ENCODE results near the gene APBA2.

GRCh38 chr15:28899061-28899738 is 13.4 kb downstream of the APBA2 start:
- no peak for TF ChIP-seq CTCF (IDR thresholded peaks at IDR 0.05; ENCODE audit: low read length)
- no peak for TF ChIP-seq EZH2 (optimal IDR thresholded peaks at IDR 0.05; ENCODE audit: low read depth, low read length)

All from MM.1S (cell line).